GM12873 (cell line): ENCODE measurements around the gene GSN.
A peak's percentile ranks its signal among the peaks of the same experiment; 100 is the strongest.

Source experiments
- TF ChIP-seq, protein P1 (sequence below): IDR thresholded peaks from 2 replicates; pipeline ENCODE4 v1.5.1; 2012; ENCODE audit warnings: low read depth, mild to moderate bottlenecking, moderate library complexity, low read length, control low read depth; ENCODE audit not compliant: insufficient read depth; ENCODE audit errors: missing control alignments

Gene GSN

GRCh38 chr9:121324316-121324715, 56.4 kb downstream of the GSN start:
- TF ChIP-seq, protein P1, sequence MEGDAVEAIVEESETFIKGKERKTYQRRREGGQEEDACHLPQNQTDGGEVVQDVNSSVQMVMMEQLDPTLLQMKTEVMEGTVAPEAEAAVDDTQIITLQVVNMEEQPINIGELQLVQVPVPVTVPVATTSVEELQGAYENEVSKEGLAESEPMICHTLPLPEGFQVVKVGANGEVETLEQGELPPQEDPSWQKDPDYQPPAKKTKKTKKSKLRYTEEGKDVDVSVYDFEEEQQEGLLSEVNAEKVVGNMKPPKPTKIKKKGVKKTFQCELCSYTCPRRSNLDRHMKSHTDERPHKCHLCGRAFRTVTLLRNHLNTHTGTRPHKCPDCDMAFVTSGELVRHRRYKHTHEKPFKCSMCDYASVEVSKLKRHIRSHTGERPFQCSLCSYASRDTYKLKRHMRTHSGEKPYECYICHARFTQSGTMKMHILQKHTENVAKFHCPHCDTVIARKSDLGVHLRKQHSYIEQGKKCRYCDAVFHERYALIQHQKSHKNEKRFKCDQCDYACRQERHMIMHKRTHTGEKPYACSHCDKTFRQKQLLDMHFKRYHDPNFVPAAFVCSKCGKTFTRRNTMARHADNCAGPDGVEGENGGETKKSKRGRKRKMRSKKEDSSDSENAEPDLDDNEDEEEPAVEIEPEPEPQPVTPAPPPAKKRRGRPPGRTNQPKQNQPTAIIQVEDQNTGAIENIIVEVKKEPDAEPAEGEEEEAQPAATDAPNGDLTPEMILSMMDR: no peak

- TF ChIP-seq, protein P1: no peak
These were observed 56.8 kb downstream of the GSN start for GRCh38 chr9:121324755-121325154.

GRCh38 chr9:121325387-121325786, 57.4 kb downstream of the GSN start:
- TF ChIP-seq, protein P1: no peak

DNA sequence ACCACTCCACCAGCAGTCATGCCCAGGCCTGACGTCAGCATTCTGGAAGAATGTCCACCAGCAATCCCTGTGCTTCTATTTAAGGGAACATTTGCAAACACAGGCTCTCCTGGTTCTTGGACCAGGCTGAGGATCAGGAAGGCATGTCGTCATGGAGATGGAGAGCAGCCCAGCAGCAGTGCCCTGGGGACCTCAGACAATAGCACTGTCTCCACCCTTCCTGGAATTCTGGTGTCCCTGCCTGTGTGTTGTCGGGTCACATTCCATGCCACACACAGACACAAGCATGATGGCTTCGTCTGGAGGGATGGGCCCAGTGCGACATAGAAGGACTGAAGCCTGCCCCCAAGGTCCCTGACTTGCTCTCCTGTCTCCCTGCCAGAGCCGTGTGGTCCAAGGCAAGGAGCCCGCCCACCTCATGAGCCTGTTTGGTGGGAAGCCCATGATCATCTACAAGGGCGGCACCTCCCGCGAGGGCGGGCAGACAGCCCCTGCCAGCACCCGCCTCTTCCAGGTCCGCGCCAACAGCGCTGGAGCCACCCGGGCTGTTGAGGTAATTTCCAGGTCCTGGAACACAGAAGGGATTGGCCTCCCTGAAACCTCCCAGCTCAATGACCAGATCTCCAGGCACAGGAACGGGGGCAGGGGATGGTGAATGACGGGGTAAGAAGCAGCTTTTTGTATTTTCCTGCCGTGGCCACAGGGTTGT, 58.3 kb downstream of the GSN start:
- TF ChIP-seq, protein P1: no peak

GRCh38 chr9:121326901-121327613, 59.1 kb downstream of the GSN start:
- TF ChIP-seq, protein P1: no peak

- TF ChIP-seq, protein P1: no peak
These were observed 60.5 kb downstream of the GSN start for GRCh38 chr9:121328476-121328875.

- TF ChIP-seq, protein P1: peak; percentile 7
These were observed 61.1 kb downstream of the GSN start for GRCh38 chr9:121328876-121329681.
